Trophoblast cell (in vitro differentiated cells and primary cell): ENCODE measurements around the gene SIL1.
A peak's percentile ranks its signal among the peaks of the same experiment; 100 is the strongest.

Experiments
- DNase-seq, 2 donors: peaks; one replicate each; pipeline ENCODE4 v3.0.0-alpha.2; 2016
- H2AFZ ChIP-seq: 2 replicates; pipeline ENCODE4 v1.6.1; 2013; ENCODE audit warnings: low read length, moderate library complexity, mild to moderate bottlenecking; ENCODE audit not compliant: insufficient read depth, poor library complexity
- H2AK5ac ChIP-seq: 2 replicates; pipeline ENCODE4 v1.6.1; 2013; ENCODE audit warnings: mild to moderate bottlenecking, low read length
- H2BK120ac ChIP-seq: 2 replicates; pipeline ENCODE4 v1.6.1; 2013; ENCODE audit warnings: low read length, mild to moderate bottlenecking, moderate library complexity; ENCODE audit not compliant: insufficient read depth, poor library complexity
- H2BK12ac ChIP-seq: 2 replicates; pipeline ENCODE4 v1.6.1; 2013; ENCODE audit warnings: mild to moderate bottlenecking, low read length, moderate library complexity
- H2BK5ac ChIP-seq: 2 replicates; pipeline ENCODE4 v1.6.1; 2013; ENCODE audit warnings: low read length, low read depth, moderate library complexity, mild to moderate bottlenecking; ENCODE audit not compliant: poor library complexity
- H3K14ac ChIP-seq: 2 replicates; pipeline ENCODE4 v1.6.1; 2013; ENCODE audit warnings: mild to moderate bottlenecking, low read length
- H3K18ac ChIP-seq: 2 replicates; pipeline ENCODE4 v1.6.1; 2013; ENCODE audit warnings: mild to moderate bottlenecking, low read length
- H3K23ac ChIP-seq: 2 replicates; pipeline ENCODE4 v1.6.1; 2013; ENCODE audit warnings: low read length
- H3K27ac ChIP-seq: 2 replicates; pipeline ENCODE4 v1.5.1; 2013; ENCODE audit warnings: low read depth, mild to moderate bottlenecking, inconsistent platforms, low read length, moderate library complexity
- H3K27me3 ChIP-seq: 2 replicates; pipeline ENCODE4 v1.6.1; 2013; ENCODE audit warnings: inconsistent platforms, mild to moderate bottlenecking, low read length, moderate library complexity; ENCODE audit not compliant: insufficient read depth
- H3K36me3 ChIP-seq, 2 experiments: 1 replicate in 1 of 2; 2 replicates in 1 of 2; pipeline ENCODE4 v1.6.1; 2013; ENCODE audit warnings: low read length in 2 of 2, mild to moderate bottlenecking in 2 of 2, moderate library complexity in 1 of 2; ENCODE audit not compliant: insufficient read depth in 2 of 2, control insufficient read depth in 1 of 2
- H3K4ac ChIP-seq: 2 replicates; pipeline ENCODE4 v1.6.1; 2013; ENCODE audit warnings: low read depth, mild to moderate bottlenecking, low read length, moderate library complexity
- H3K4me1 ChIP-seq, 2 experiments: 1 replicate in 1 of 2; 2 replicates in 1 of 2; pipeline ENCODE4 v1.6.1; 2013; ENCODE audit warnings: low read length in 2 of 2, mild to moderate bottlenecking in 2 of 2, moderate library complexity in 1 of 2; ENCODE audit not compliant: insufficient read depth in 2 of 2, control insufficient read depth in 1 of 2
- H3K4me2 ChIP-seq: 2 replicates; pipeline ENCODE4 v1.6.1; 2013; ENCODE audit warnings: inconsistent platforms, mild to moderate bottlenecking, low read length, moderate library complexity
- H3K4me3 ChIP-seq: 2 replicates; pipeline ENCODE4 v1.5.1; 2013; ENCODE audit warnings: mild to moderate bottlenecking, low read depth, low read length, inconsistent platforms
- H3K79me1 ChIP-seq: one replicate; pipeline ENCODE4 v1.6.1; 2013; ENCODE audit warnings: low read length
- H3K79me2 ChIP-seq: 2 replicates; pipeline ENCODE4 v1.6.1; 2013; ENCODE audit warnings: low read length, mild to moderate bottlenecking; ENCODE audit not compliant: control insufficient read depth, insufficient read depth, poor library complexity
- H3K9ac ChIP-seq: 2 replicates; pipeline ENCODE4 v1.6.1; 2013; ENCODE audit warnings: mild to moderate bottlenecking, low read length
- H3K9me3 ChIP-seq: 2 replicates; pipeline ENCODE4 v1.6.1; 2013; ENCODE audit warnings: low read depth, mild to moderate bottlenecking, control low read depth, inconsistent platforms, low read length; ENCODE audit not compliant: insufficient read depth
- H4K12ac ChIP-seq: 2 replicates; pipeline ENCODE4 v1.6.1; 2013; ENCODE audit warnings: low read depth, mild to moderate bottlenecking, low read length, moderate library complexity
- H4K8ac ChIP-seq: 2 replicates; pipeline ENCODE4 v1.6.1; 2013; ENCODE audit warnings: low read depth, mild to moderate bottlenecking, low read length, moderate library complexity
- H4K91ac ChIP-seq: one replicate; pipeline ENCODE4 v1.6.1; 2013; ENCODE audit warnings: low read depth, mild to moderate bottlenecking, low read length, moderate library complexity
- WGBS: extraction: QIAGEN DNeasy Blood & Tissue Kit; methylation state at CpG from one replicate; pipeline ENCODE4 v1.1.7; 2013; ENCODE audit warnings: missing lambda C conversion rate; ENCODE audit not compliant: insufficient read length, insufficient coverage; ENCODE audit errors: extremely low coverage; 5-methylcytosine and 5-hydroxymethylcytosine counted together

Gene SIL1

DNA sequence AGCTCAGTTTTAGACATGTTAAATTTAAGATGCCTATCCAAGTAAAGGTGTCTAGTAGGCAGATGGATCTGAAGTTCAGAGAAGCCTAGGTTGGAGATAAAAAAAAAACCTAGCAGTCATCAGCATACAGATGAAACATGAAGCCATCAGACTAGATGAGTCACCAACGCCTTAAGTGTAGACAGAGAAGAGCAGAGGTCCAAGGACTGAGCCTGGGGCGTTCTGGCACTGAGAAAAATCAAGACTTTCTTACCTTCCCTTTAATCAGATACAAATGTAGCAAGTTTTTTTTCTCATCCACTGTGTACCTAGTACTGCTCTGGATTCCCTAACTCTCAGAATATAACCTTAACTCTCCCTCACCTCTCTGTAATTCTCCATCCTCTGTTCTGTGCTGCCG lies 97.3 kb downstream of the SIL1 start:
- Histone ChIP-seq H3K14ac (no peak overlapping the region), H2BK120ac (no peak overlapping the region), H3K18ac (no peak overlapping the region), H3K79me2 (no peaks in the 10 kb centered on the region), H2BK5ac (no peak overlapping the region), H3K36me3 (no peaks in the 10 kb centered on the region), H3K9ac (no peak overlapping the region), H2BK12ac (no peak overlapping the region), H4K8ac (no peak overlapping the region), H4K91ac (no peak overlapping the region), H2AFZ (no peak overlapping the region), H3K27me3 (no peaks in the 10 kb centered on the region), H3K9me3 (no peaks in the 10 kb centered on the region), H3K4me1 (no peaks in the 10 kb centered on the region), H3K27ac (no peak overlapping the region), H3K4me2 (no peak overlapping the region), H3K23ac (no peak overlapping the region), H3K79me1 (no peaks in the 10 kb centered on the region), H3K4ac (no peak overlapping the region), H3K4me3 (no peak overlapping the region), H2AK5ac (no peak overlapping the region), H4K12ac (no peak overlapping the region)
- no CpG with 5 or more reads among the region's 3 CpGs for WGBS
- peak in 1 of 2 donors; percentile 44 for DNase-seq

DNA sequence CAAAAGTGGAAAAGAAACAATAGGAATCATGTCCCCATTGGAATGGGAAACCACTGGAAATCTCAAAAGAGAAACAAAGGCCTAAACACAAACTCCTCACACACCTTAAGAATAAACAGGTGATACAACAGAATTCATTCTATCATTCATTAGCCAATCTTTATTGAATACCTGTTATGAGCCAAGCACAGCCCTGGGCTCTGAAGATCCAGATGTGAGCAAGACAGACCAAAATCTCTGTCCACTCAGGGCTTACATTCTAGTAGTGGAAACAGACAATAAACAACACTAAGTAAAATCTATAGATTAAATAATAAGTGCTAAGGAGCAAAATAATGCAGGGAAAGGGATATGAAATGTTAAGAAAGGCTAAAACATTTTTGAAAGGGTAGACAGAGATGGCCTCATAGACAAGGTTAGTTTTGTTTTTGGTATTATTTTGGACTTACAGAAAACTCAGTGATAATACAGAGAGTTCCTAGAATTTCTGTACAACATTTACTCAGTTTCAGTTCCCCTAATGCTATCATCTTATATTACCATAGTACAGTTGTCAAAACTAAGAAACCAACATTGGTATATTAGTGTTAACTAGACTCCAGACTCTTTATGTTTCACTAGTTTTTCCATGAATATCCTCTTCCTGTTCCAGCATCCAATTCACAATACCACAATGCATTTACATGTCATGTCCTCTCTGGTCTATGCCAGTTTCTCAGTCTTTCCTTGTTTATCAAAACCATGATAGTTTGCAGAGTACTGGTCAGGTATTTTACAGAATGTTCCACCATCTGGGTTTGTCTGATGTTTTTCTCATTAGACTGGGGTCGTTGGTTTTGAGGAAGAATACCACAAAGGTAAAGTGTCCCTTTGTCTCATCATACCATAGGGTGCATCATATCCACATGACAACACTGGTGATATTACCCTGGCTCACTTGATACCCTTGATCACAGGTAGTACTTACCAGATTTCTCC lies 103.7 kb downstream of the SIL1 start:
- no peak overlapping the region for H2AFZ ChIP-seq
- H3K4ac ChIP-seq: no peak overlapping the region
- H2BK12ac ChIP-seq: no peak overlapping the region
- H2AK5ac ChIP-seq: no peak overlapping the region
- H2BK120ac ChIP-seq: no peak overlapping the region
- H3K79me1 ChIP-seq: no peaks in the 10 kb centered on the region
- H3K27me3 ChIP-seq: no peaks in the 10 kb centered on the region
- DNase-seq: no peak
- H3K4me1 ChIP-seq: no peaks in the 10 kb centered on the region
- no peaks in the 10 kb centered on the region for H3K9me3 ChIP-seq
- H4K12ac ChIP-seq: no peak overlapping the region
- H3K79me2 ChIP-seq: no peaks in the 10 kb centered on the region
- H3K23ac ChIP-seq: no peak overlapping the region
- H3K4me2 ChIP-seq: no peak overlapping the region
- no peak overlapping the region for H4K8ac ChIP-seq
- no peak overlapping the region for H3K27ac ChIP-seq
- H3K36me3 ChIP-seq: no peaks in the 10 kb centered on the region
- WGBS: no CpG with 5 or more reads among the region's 1 CpG
- H3K9ac ChIP-seq: no peak overlapping the region
- H3K14ac ChIP-seq: no peak overlapping the region
- no peak overlapping the region for H3K18ac ChIP-seq
- H4K91ac ChIP-seq: no peak overlapping the region
- no peak overlapping the region for H3K4me3 ChIP-seq
- H2BK5ac ChIP-seq: no peak overlapping the region

DNA sequence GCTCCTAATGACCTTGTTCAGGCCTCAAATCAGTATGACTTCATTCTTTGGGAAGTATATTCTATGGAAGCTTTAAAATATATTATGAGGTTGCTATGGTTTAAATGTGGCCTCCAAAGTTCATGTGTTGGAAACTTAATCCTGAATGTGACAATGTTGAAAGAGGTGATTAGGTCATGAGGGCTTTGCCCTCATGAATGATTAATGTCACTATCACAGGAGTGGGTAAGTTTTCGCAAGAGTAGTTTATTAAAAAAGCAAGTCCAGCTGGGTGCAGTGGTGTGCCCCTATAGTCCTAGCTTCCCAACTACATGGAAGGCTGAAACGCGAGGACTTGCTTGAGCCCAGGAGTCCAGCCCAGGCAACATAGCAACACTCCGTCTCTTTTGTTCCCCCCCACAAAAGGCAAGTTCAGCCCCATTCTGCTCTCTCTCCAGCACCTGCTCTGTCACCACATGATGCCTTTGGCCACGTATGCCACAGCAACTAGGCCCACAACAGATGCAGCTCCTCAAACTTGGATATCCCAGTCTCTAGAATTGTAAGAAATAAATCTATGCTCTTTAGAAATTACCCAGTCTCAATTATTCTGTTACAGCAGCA lies 105.3 kb downstream of the SIL1 start:
- Histone ChIP-seq H3K4me2 (no peak overlapping the region), H3K23ac (no peak overlapping the region), H3K4ac (no peak overlapping the region), H3K79me2 (no peaks in the 10 kb centered on the region), H3K36me3 (no peaks in the 10 kb centered on the region), H3K27me3 (no peaks in the 10 kb centered on the region), H2BK120ac (no peak overlapping the region), H2BK5ac (no peak overlapping the region), H2AFZ (no peak overlapping the region), H3K18ac (no peak overlapping the region), H3K4me1 (no peaks in the 10 kb centered on the region), H4K12ac (no peak overlapping the region), H3K79me1 (no peaks in the 10 kb centered on the region), H2AK5ac (no peak overlapping the region), H4K8ac (no peak overlapping the region), H3K14ac (no peak overlapping the region), H3K4me3 (no peak overlapping the region), H3K9ac (no peak overlapping the region), H3K9me3 (no peaks in the 10 kb centered on the region), H2BK12ac (no peak overlapping the region), H4K91ac (no peak overlapping the region), H3K27ac (no peak overlapping the region)
- DNase-seq: peak in 1 of 2 donors; percentile 10
- WGBS: no CpG with 5 or more reads among the region's 5 CpGs

DNA sequence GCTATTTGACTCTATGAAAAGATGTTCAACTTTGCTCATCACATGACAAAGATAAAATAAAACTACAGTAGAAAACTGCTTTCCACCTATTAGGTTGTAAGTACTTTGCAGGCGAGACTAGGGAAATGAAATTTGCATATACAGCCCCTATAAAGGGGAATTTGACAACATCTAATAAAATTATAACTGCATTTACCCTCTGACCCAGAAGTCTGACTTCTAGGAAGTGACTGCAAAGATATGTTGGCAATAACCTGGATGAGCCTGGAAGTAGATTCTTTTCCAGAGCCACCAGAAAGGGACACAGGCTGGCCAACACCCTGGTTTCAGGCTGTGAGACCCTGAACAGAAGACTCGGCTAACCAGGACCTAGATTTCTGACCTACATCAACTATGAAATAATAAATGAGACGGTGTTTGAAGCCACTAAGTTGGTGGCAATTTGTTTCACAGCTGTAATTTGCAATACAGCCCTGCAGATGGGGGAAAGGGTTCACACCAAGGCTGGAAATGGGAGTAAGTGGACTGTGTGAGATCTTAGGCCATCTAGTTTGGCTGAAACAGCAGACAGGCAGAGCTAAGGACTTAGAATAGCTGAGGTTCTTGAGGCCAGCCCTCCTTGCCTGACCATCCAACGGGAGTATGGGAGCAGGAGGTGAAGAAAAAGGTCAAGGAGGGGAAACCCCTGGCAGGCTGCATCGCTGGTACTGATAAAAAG lies 106.6 kb downstream of the SIL1 start:
- no peak overlapping the region for H4K8ac ChIP-seq
- no peak overlapping the region for H4K12ac ChIP-seq
- DNase-seq: peak in 1 of 2 donors; percentile 5
- H3K14ac ChIP-seq: no peak overlapping the region
- WGBS: no CpG with 5 or more reads among the region's 5 CpGs
- H3K79me1 ChIP-seq: no peaks in the 10 kb centered on the region
- no peak overlapping the region for H3K23ac ChIP-seq
- no peaks in the 10 kb centered on the region for H3K27me3 ChIP-seq
- H3K36me3 ChIP-seq: no peaks in the 10 kb centered on the region
- H3K79me2 ChIP-seq: no peaks in the 10 kb centered on the region
- no peak overlapping the region for H3K18ac ChIP-seq
- no peak overlapping the region for H3K27ac ChIP-seq
- H3K4ac ChIP-seq: no peak overlapping the region
- no peak overlapping the region for H4K91ac ChIP-seq
- H2BK5ac ChIP-seq: no peak overlapping the region
- no peak overlapping the region for H2AK5ac ChIP-seq
- no peak overlapping the region for H2AFZ ChIP-seq
- H3K9ac ChIP-seq: no peak overlapping the region
- H2BK120ac ChIP-seq: no peak overlapping the region
- H3K4me1 ChIP-seq: no peaks in the 10 kb centered on the region
- no peak overlapping the region for H3K4me2 ChIP-seq
- H3K9me3 ChIP-seq: no peaks in the 10 kb centered on the region
- no peak overlapping the region for H2BK12ac ChIP-seq
- H3K4me3 ChIP-seq: no peak overlapping the region
